GM10248 (cell line): ENCODE measurements around the gene RIMKLB.

Experiments
- CTCF ChIA-PET: fragments of 300-600 bp; sonication (Branson Sonifier 250); formaldehyde crosslinking; extraction: SDS; loops from one replicate; lab custom pipeline; 2021; ENCODE audit warnings: antibody characterized with exemption; lab: Yijun Ruan, JAX
- POLR2A ChIA-PET: fragments of 350-650 bp; sonication (Branson Sonifier 250); formaldehyde crosslinking; extraction: SDS; loops from one replicate; lab custom pipeline; 2020; ENCODE audit warnings: antibody characterized with exemption; lab: Yijun Ruan, JAX
- DNase-seq: peaks from one replicate; pipeline ENCODE4 v3.0.0; 2012; ENCODE audit errors: extremely low spot score
- CTCF ChIP-seq: IDR thresholded peaks from 2 replicates; pipeline ENCODE4 v1.5.1; 2012; ENCODE audit warnings: mild to moderate bottlenecking, low read depth; ENCODE audit errors: extremely low read depth, missing control alignments, control extremely low read depth

The RIMKLB gene

GRCh38 chr12:8685051-8685450 is 12.7 kb upstream of the RIMKLB start:
- CTCF ChIA-PET, result interaction anchor here (1.1 to 4.8 kb wide), 7 partner anchors 9 to 230 kb away, joined by 3 to 24 read pairs (median 4); partner anchors contain the start of gene PHC1
- no peak for DNase-seq
- POLR2A ChIA-PET, result no interaction called here
- TF ChIP-seq CTCF, result no peak

GRCh38 chr12:8687846-8688601 is 9.8 kb upstream of the RIMKLB start:
- no peak for TF ChIP-seq CTCF

GRCh38 chr12:8689681-8690080 is 8.1 kb upstream of the RIMKLB start:
- ChIA-PET CTCF (no interaction called here), POLR2A (no interaction called here)
- DNase-seq, result no peak
- no peak for TF ChIP-seq CTCF

More at GRCh38 chr12:8687846-8688601, 9.8 kb upstream of the RIMKLB start:
- no peak for DNase-seq
- POLR2A ChIA-PET, result no interaction called here
- CTCF ChIA-PET, result interaction anchor here (0.7 to 2.1 kb wide), 6 partner anchors 10 to 361 kb away, joined by 3 to 11 read pairs (median 3); no protein-coding TSS in a partner anchor

- no peak for DNase-seq
- TF ChIP-seq CTCF, result no peak
- ChIA-PET CTCF (interaction anchor here (1.1 to 1.7 kb wide), 3 partner anchors 11 to 357 kb away, joined by 3 to 5 read pairs (median 5); no protein-coding TSS in a partner anchor), POLR2A (no interaction called here)
Measured at GRCh38 chr12:8692573-8692972, 5.2 kb upstream of the RIMKLB start.

GRCh38 chr12:8695116-8695515 is 2.7 kb upstream of the RIMKLB start:
- DNase-seq, result no peak
- no peak for TF ChIP-seq CTCF
- ChIA-PET POLR2A (no interaction called here), CTCF (interaction anchor here (2.1 kb wide), 1 partner anchor 13 kb away, joined by 8 read pairs; no protein-coding TSS in a partner anchor)

GRCh38 chr12:8696442-8697090 is 1.2 kb upstream of the RIMKLB start:
- ChIA-PET CTCF (interaction anchor here (1.5 to 1.7 kb wide), 3 partner anchors 18 to 353 kb away, joined by 4 to 7 read pairs (median 5); no protein-coding TSS in a partner anchor), POLR2A (no interaction called here)
- no peak for DNase-seq
- no peak for TF ChIP-seq CTCF
